ENCODE data around the gene ANKS1A. TPM values are rescaled to one million over a fixed set of nuclear protein-coding genes. Genes with fewer than 3 reads are reported as not detected.
"Not testable (repeated sequence)": the region's sequence is repeated elsewhere in the genome, so short reads cannot be mapped to it uniquely, and the experiment has no call there.

Gene ANKS1A
- total and polyA plus RNA-seq, 5 donors from 2014 or later, result 1.4 to 10.6 (median 1.5) TPM

- H3K4me1 Mint-ChIP-seq, result no peaks in the 10 kb centered on the region
- Histone ChIP-seq H3K27me3 (ENCODE audit: control insufficient read depth, insufficient read depth, low read length) (peaks cover 4% of the 10 kb centered on the region), H3K4me1 (ENCODE audit: control insufficient read depth, insufficient read depth, low read length, poor library complexity, severe bottlenecking) (no peaks in the 10 kb centered on the region), H3K4me3 (ENCODE audit: low read depth, low read length) (no peak overlapping the region), H3K9me3 (ENCODE audit: control insufficient read depth in 2 of 2, low read length in 2 of 2) (peaks cover 0 to 7% of the 10 kb centered on the region in 2 experiments), H3K36me3 (ENCODE audit: control insufficient read depth, insufficient read depth, low read length) (no peaks in the 10 kb centered on the region), H3K27ac (ENCODE audit: insufficient read depth, low read length, poor library complexity, severe bottlenecking) (no peak overlapping the region)
- H3K36me3 Mint-ChIP-seq, result no peaks in the 10 kb centered on the region
- peaks cover 0 to 8% (median 0%) of the 10 kb centered on the region in 7 donors for H3K9me3 Mint-ChIP-seq
- DNase-seq (no peak), ATAC-seq (ENCODE audit: low read depth in 2 of 2) (no peak)
- no peak overlapping the region for H3K27ac Mint-ChIP-seq
- peaks cover 10% of the 10 kb centered on the region for H3K27me3 Mint-ChIP-seq
- no peak overlapping the region for H3K4me3 Mint-ChIP-seq
Measured at GRCh38 chr6:35120746-35121145, 231.7 kb downstream of the ANKS1A start.

- Histone ChIP-seq H3K27me3 (ENCODE audit: control insufficient read depth, insufficient read depth, low read length) (peaks cover 9% of the 10 kb centered on the region), H3K9me3 (ENCODE audit: control insufficient read depth in 2 of 2, low read length in 2 of 2) (peaks cover 0 to 7% of the 10 kb centered on the region in 2 experiments), H3K36me3 (ENCODE audit: control insufficient read depth, insufficient read depth, low read length) (no peaks in the 10 kb centered on the region), H3K27ac (ENCODE audit: insufficient read depth, low read length, poor library complexity, severe bottlenecking) (no peak overlapping the region), H3K4me1 (ENCODE audit: control insufficient read depth, insufficient read depth, low read length, poor library complexity, severe bottlenecking) (no peaks in the 10 kb centered on the region), H3K4me3 (ENCODE audit: low read depth, low read length) (no peak overlapping the region)
- Mint-ChIP-seq H3K4me3 (no peak overlapping the region), H3K27ac (no peak overlapping the region), H3K36me3 (no peaks in the 10 kb centered on the region), H3K27me3 (peaks cover 24% of the 10 kb centered on the region), H3K4me1 (no peaks in the 10 kb centered on the region), H3K9me3 (peaks cover 0 to 8% (median 0%) of the 10 kb centered on the region in 7 donors)
- no peak for ATAC-seq (ENCODE audit: low read depth in 2 of 2)
- no peak for DNase-seq
Measured at GRCh38 chr6:35124356-35124755, 235.3 kb downstream of the ANKS1A start.

GRCh38 chr6:35128042-35128441, 239.0 kb downstream of the ANKS1A start:
- Histone ChIP-seq H3K36me3 (ENCODE audit: control insufficient read depth, insufficient read depth, low read length) (no peaks in the 10 kb centered on the region), H3K27me3 (ENCODE audit: control insufficient read depth, insufficient read depth, low read length) (peaks cover 11% of the 10 kb centered on the region), H3K27ac (ENCODE audit: insufficient read depth, low read length, poor library complexity, severe bottlenecking) (no peak overlapping the region), H3K4me1 (ENCODE audit: control insufficient read depth, insufficient read depth, low read length, poor library complexity, severe bottlenecking) (no peaks in the 10 kb centered on the region), H3K9me3 (ENCODE audit: control insufficient read depth in 2 of 2, low read length in 2 of 2) (peaks cover 0 to 2% of the 10 kb centered on the region in 2 experiments), H3K4me3 (ENCODE audit: low read depth, low read length) (no peak overlapping the region)
- no peak overlapping the region for H3K27ac Mint-ChIP-seq
- H3K36me3 Mint-ChIP-seq, result no peaks in the 10 kb centered on the region
- ATAC-seq (ENCODE audit: low read depth in 2 of 2) (no peak), DNase-seq (no peak)
- peaks cover 21% of the 10 kb centered on the region for H3K27me3 Mint-ChIP-seq
- peaks cover 0 to 3% (median 0%) of the 10 kb centered on the region in 7 donors for H3K9me3 Mint-ChIP-seq
- no peak overlapping the region for H3K4me3 Mint-ChIP-seq
- H3K4me1 Mint-ChIP-seq, result no peaks in the 10 kb centered on the region

- no peaks in the 10 kb centered on the region for H3K36me3 Mint-ChIP-seq
- Histone ChIP-seq H3K4me1 (ENCODE audit: control insufficient read depth, insufficient read depth, low read length, poor library complexity, severe bottlenecking) (no peaks in the 10 kb centered on the region), H3K27ac (ENCODE audit: insufficient read depth, low read length, poor library complexity, severe bottlenecking) (no peak overlapping the region), H3K27me3 (ENCODE audit: control insufficient read depth, insufficient read depth, low read length) (peaks cover 11% of the 10 kb centered on the region), H3K36me3 (ENCODE audit: control insufficient read depth, insufficient read depth, low read length) (no peaks in the 10 kb centered on the region), H3K9me3 (ENCODE audit: control insufficient read depth in 2 of 2, low read length in 2 of 2) (no peaks in the 10 kb centered on the region), H3K4me3 (ENCODE audit: low read depth, low read length) (no peak overlapping the region)
- H3K4me3 Mint-ChIP-seq, result no peak overlapping the region
- no peaks in the 10 kb centered on the region for H3K4me1 Mint-ChIP-seq
- peaks cover 0 to 2% (median 0%) of the 10 kb centered on the region in 7 donors for H3K9me3 Mint-ChIP-seq
- no peak overlapping the region for H3K27ac Mint-ChIP-seq
- peaks cover 21% of the 10 kb centered on the region for H3K27me3 Mint-ChIP-seq
- no peak for DNase-seq
- ATAC-seq (ENCODE audit: low read depth in 2 of 2), result no peak
Measured at GRCh38 chr6:35128496-35128895, 239.4 kb downstream of the ANKS1A start.

- Mint-ChIP-seq H3K27ac (no peak overlapping the region), H3K27me3 (peaks cover 9% of the 10 kb centered on the region), H3K4me1 (peaks cover 0 to 10% (median 7%) of the 10 kb centered on the region in 4 donors), H3K36me3 (no peaks in the 10 kb centered on the region), H3K9me3 (no peaks in the 10 kb centered on the region), H3K4me3 (no peak overlapping the region)
- no peaks in the 10 kb centered on the region for H3K36me3 ChIP-seq (ENCODE audit: control insufficient read depth, insufficient read depth, low read length)
- no peak overlapping the region for H3K27ac ChIP-seq (ENCODE audit: insufficient read depth, low read length, poor library complexity, severe bottlenecking)
- no peaks in the 10 kb centered on the region for H3K9me3 ChIP-seq (ENCODE audit: control insufficient read depth in 2 of 2, low read length in 2 of 2)
- peaks cover 9% of the 10 kb centered on the region for H3K4me1 ChIP-seq (ENCODE audit: control insufficient read depth, insufficient read depth, low read length, poor library complexity, severe bottlenecking)
- no peak overlapping the region for H3K4me3 ChIP-seq (ENCODE audit: low read depth, low read length)
- peaks cover 5% of the 10 kb centered on the region for H3K27me3 ChIP-seq (ENCODE audit: control insufficient read depth, insufficient read depth, low read length)
- ATAC-seq (ENCODE audit: low read depth in 2 of 2) (no peak), DNase-seq (no peak)
Measured at GRCh38 chr6:35136185-35136584, 247.1 kb downstream of the ANKS1A start.

GRCh38 chr6:35138191-35138590, 249.1 kb downstream of the ANKS1A start:
- H3K9me3 Mint-ChIP-seq; H3K9me3 ChIP-seq (ENCODE audit: control insufficient read depth in 2 of 2, low read length in 2 of 2); DNase-seq; H3K36me3 ChIP-seq (ENCODE audit: control insufficient read depth, insufficient read depth, low read length); H3K36me3 Mint-ChIP-seq; H3K27ac ChIP-seq (ENCODE audit: insufficient read depth, low read length, poor library complexity, severe bottlenecking); H3K27me3 ChIP-seq (ENCODE audit: control insufficient read depth, insufficient read depth, low read length); H3K4me3 ChIP-seq (ENCODE audit: low read depth, low read length); ATAC-seq (ENCODE audit: low read depth in 2 of 2); H3K4me3 Mint-ChIP-seq; H3K27ac Mint-ChIP-seq: not testable (repeated sequence)
- H3K4me1 Mint-ChIP-seq, result peaks cover 0 to 14% (median 8%) of the 10 kb centered on the region in 4 donors
- peaks cover 11% of the 10 kb centered on the region for H3K27me3 Mint-ChIP-seq
- H3K4me1 ChIP-seq (ENCODE audit: control insufficient read depth, insufficient read depth, low read length, poor library complexity, severe bottlenecking), result peaks cover 12% of the 10 kb centered on the region

GRCh38 chr6:35139470-35139869, 250.4 kb downstream of the ANKS1A start:
- DNase-seq (no peak), ATAC-seq (ENCODE audit: low read depth in 2 of 2) (no peak)
- no peaks in the 10 kb centered on the region for H3K36me3 ChIP-seq (ENCODE audit: control insufficient read depth, insufficient read depth, low read length)
- H3K4me1 Mint-ChIP-seq, result peaks cover 0 to 14% (median 8%) of the 10 kb centered on the region in 4 donors
- H3K4me1 ChIP-seq (ENCODE audit: control insufficient read depth, insufficient read depth, low read length, poor library complexity, severe bottlenecking), result peaks cover 12% of the 10 kb centered on the region
- no peaks in the 10 kb centered on the region for H3K9me3 ChIP-seq (ENCODE audit: control insufficient read depth in 2 of 2, low read length in 2 of 2)
- no peak overlapping the region for H3K27ac Mint-ChIP-seq
- H3K4me3 Mint-ChIP-seq, result no peak overlapping the region
- no peak overlapping the region for H3K4me3 ChIP-seq (ENCODE audit: low read depth, low read length)
- H3K27me3 ChIP-seq (ENCODE audit: control insufficient read depth, insufficient read depth, low read length), result peaks cover 2% of the 10 kb centered on the region
- H3K27ac ChIP-seq (ENCODE audit: insufficient read depth, low read length, poor library complexity, severe bottlenecking), result no peak overlapping the region
- peaks cover 11% of the 10 kb centered on the region for H3K27me3 Mint-ChIP-seq
- H3K36me3 Mint-ChIP-seq, result no peaks in the 10 kb centered on the region
- no peaks in the 10 kb centered on the region for H3K9me3 Mint-ChIP-seq

- Histone ChIP-seq H3K4me1 (ENCODE audit: control insufficient read depth, insufficient read depth, low read length, poor library complexity, severe bottlenecking) (peaks cover 12% of the 10 kb centered on the region), H3K9me3 (ENCODE audit: control insufficient read depth in 2 of 2, low read length in 2 of 2) (no peaks in the 10 kb centered on the region), H3K4me3 (ENCODE audit: low read depth, low read length) (no peak overlapping the region), H3K27ac (ENCODE audit: insufficient read depth, low read length, poor library complexity, severe bottlenecking) (no peak overlapping the region), H3K27me3 (ENCODE audit: control insufficient read depth, insufficient read depth, low read length) (peaks cover 2% of the 10 kb centered on the region), H3K36me3 (ENCODE audit: control insufficient read depth, insufficient read depth, low read length) (no peaks in the 10 kb centered on the region)
- DNase-seq, result peak; percentile 21 to 78 (median 50)
- Mint-ChIP-seq H3K4me1 (peaks cover 0 to 14% (median 8%) of the 10 kb centered on the region in 4 donors), H3K27me3 (peaks cover 11% of the 10 kb centered on the region), H3K9me3 (no peaks in the 10 kb centered on the region), H3K27ac (peak overlapping the region in 1 of 3 donors; percentile 11), H3K36me3 (no peaks in the 10 kb centered on the region), H3K4me3 (peak overlapping the region in 3 of 4 donors; percentile 0 to 71 (median 23))
- ATAC-seq (ENCODE audit: low read depth in 2 of 2), result no peak
Measured at GRCh38 chr6:35139924-35140638, 251.0 kb downstream of the ANKS1A start.
